GM12892 (cell line): ENCODE data around the gene TUBGCP3.

Source experiments
- POLR2A ChIP-seq: IDR thresholded peaks from 2 replicates; pipeline ENCODE4 v1.6.1; 2011; ENCODE audit warnings: low read depth, low read length, control low read depth
- POLR2AphosphoS5 ChIP-seq: IDR thresholded peaks from 2 replicates; pipeline ENCODE4 v1.6.1; 2011; ENCODE audit warnings: low read depth, low read length, control low read depth

DNA sequence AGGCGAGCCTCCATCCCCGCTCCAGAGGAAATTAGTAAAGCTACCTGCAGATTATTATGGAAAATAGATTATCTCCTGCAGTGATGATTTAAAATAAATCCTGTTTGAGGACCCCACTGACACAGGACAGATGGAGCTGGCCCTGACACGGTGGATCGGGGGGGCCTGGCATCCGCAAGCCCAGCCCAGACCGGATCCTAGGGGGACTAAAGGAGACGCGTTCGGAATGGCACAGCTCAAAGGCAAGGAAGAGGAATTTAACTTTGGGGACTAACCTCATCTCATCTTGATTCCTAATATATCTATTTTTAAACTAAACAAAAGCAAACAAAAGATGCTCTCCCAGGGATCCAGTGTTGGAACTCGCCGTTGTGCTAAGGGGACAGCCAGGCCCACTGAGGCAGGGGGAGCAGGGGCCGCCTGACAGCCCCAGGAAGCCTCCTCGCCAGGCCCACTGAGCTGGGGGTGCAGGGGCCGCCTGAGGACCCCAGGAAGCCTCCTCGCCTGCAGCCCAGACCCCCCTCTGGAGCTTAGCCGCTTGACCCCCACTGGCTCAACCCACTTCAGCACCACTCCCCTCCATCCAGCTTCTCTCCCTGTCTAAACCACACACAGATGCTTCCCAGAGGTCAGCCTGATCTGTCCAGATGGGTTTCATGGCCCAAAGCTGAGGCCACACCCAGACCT is 133.2 kb downstream of the TUBGCP3 start:
- TF ChIP-seq POLR2A (no peak), POLR2AphosphoS5 (no peak)
